Activated CD4-positive, alpha-beta T cell treated with anti-CD3 and anti-CD28 coated beads, Interleukin-2, Interleukin-4, amounts not matched to agents 100 ng/mL and 50 ng/mL, durations not matched to agents 16 hours and 8 hours (primary cell): Measurements from ENCODE around the gene PIK3IP1.
"Not testable (repeated sequence)": the region's sequence is repeated elsewhere in the genome, so short reads cannot be mapped to it uniquely, and the experiment has no call there.

Experiments used
- DNase-seq: peaks from one replicate; pipeline ENCODE4 v3.0.0-alpha.2; 2020; ENCODE audit warnings: low spot score

PIK3IP1 gene

GRCh38 chr22:31292236-31292989 is at the start of gene PIK3IP1:
Gene PIK3IP1, minus strand, starts transcription at chr22:31292488. Its CDS starts 144 bp downstream, at chr22:31292344.
- peak; percentile 90 for DNase-seq

GRCh38 chr22:31341386-31342088 is 49.2 kb upstream of the PIK3IP1 start:
- no peak for DNase-seq

GRCh38 chr22:31340765-31341247 is 48.5 kb upstream of the PIK3IP1 start:
- DNase-seq: no peak

- DNase-seq: no peak
These were observed 48.1 kb upstream of the PIK3IP1 start for GRCh38 chr22:31340360-31340759.

- no peak for DNase-seq
These were observed 47.0 kb upstream of the PIK3IP1 start for GRCh38 chr22:31339148-31339832.

- no peak for DNase-seq
These were observed 44.9 kb upstream of the PIK3IP1 start for GRCh38 chr22:31337178-31337577.

- no peak for DNase-seq
These were observed 42.0 kb upstream of the PIK3IP1 start for GRCh38 chr22:31334329-31334728.

- DNase-seq: no peak
These were observed 41.4 kb upstream of the PIK3IP1 start for GRCh38 chr22:31333641-31334040.

- no peak for DNase-seq
These were observed 40.6 kb upstream of the PIK3IP1 start for GRCh38 chr22:31332886-31333285.

GRCh38 chr22:31332010-31332409 is 39.7 kb upstream of the PIK3IP1 start:
- no peak for DNase-seq

GRCh38 chr22:31329453-31330215 is 37.3 kb upstream of the PIK3IP1 start:
- peak; percentile 56 for DNase-seq

- no peak for DNase-seq
These were observed 36.7 kb upstream of the PIK3IP1 start for GRCh38 chr22:31329029-31329428.

GRCh38 chr22:31328544-31328960 is 36.3 kb upstream of the PIK3IP1 start:
- no peak for DNase-seq

GRCh38 chr22:31327806-31328543 is 35.7 kb upstream of the PIK3IP1 start:
- no peak for DNase-seq

- no peak for DNase-seq
These were observed 34.6 kb upstream of the PIK3IP1 start for GRCh38 chr22:31326877-31327276.

GRCh38 chr22:31323578-31324550 is 31.6 kb upstream of the PIK3IP1 start:
- DNase-seq: no peak

- no peak for DNase-seq
These were observed 29.1 kb upstream of the PIK3IP1 start for GRCh38 chr22:31321421-31321820.

- DNase-seq: not testable (repeated sequence)
These were observed 21.9 kb upstream of the PIK3IP1 start for GRCh38 chr22:31314220-31314619.

GRCh38 chr22:31313366-31314147 is 21.3 kb upstream of the PIK3IP1 start:
- DNase-seq: peak; percentile 58
